OCI-LY1 (cell line): ENCODE data around the gene BEND2.

ENCODE experiments used
- H2AFZ ChIP-seq: fragments of 200-600 bp; sonication (generic), shearing (Covaris generic); 2 replicates; pipeline ENCODE4 v1.6.0; 2014; ENCODE audit warnings: antibody characterized with exemption, mild to moderate bottlenecking, low read length
- H3F3A ChIP-seq: fragments of 200-600 bp; sonication (generic), shearing (Covaris generic); 2 replicates; pipeline ENCODE4 v1.6.0; 2014; ENCODE audit warnings: mild to moderate bottlenecking, antibody characterized with exemption, low read length, moderate library complexity; ENCODE audit not compliant: insufficient read depth
- H3K27ac ChIP-seq: fragments of 200-600 bp; sonication (generic); 2 replicates; pipeline ENCODE4 v1.5.1; 2014; ENCODE audit warnings: low read length, mixed run types, mild to moderate bottlenecking, low read depth; ENCODE audit not compliant: poor library complexity, severe bottlenecking
- H3K27me3 ChIP-seq: fragments of 200-600 bp; sonication (generic); 2 replicates; pipeline ENCODE4 v1.6.0; 2014; ENCODE audit warnings: antibody characterized with exemption, mild to moderate bottlenecking, low read length, moderate library complexity; ENCODE audit not compliant: insufficient read depth
- H3K36me3 ChIP-seq: fragments of 200-600 bp; sonication (generic); 2 replicates; pipeline ENCODE4 v1.6.1; 2014; ENCODE audit warnings: mild to moderate bottlenecking, antibody characterized with exemption, low read length, moderate library complexity, mixed read lengths; ENCODE audit not compliant: insufficient read depth
- H3K4me1 ChIP-seq: fragments of 200-600 bp; sonication (generic); 2 replicates; pipeline ENCODE4 v1.5.1; 2014; ENCODE audit warnings: mild to moderate bottlenecking, low read length, moderate library complexity; ENCODE audit not compliant: insufficient read depth, severe bottlenecking
- H3K4me2 ChIP-seq: fragments of 200-600 bp; sonication (generic), shearing (Covaris generic); 2 replicates; pipeline ENCODE4 v1.6.1; 2014; ENCODE audit warnings: low read length
- H3K4me3 ChIP-seq: fragments of 200-600 bp; sonication (generic); 2 replicates; pipeline ENCODE4 v1.5.1; 2014; ENCODE audit warnings: low read length, low read depth, mild to moderate bottlenecking, mixed read lengths; ENCODE audit not compliant: poor library complexity, severe bottlenecking
- H3K79me2 ChIP-seq: fragments of 200-600 bp; shearing (Covaris generic); 2 replicates; pipeline ENCODE4 v1.6.1; 2016; ENCODE audit warnings: mixed run types, low read length, mixed read lengths; ENCODE audit not compliant: insufficient read depth
- H3K9ac ChIP-seq: fragments of 200-600 bp; sonication (generic), shearing (Covaris generic); 2 replicates; pipeline ENCODE4 v1.6.1; 2014; ENCODE audit warnings: mild to moderate bottlenecking, low read length, mixed read lengths
- H3K9me2 ChIP-seq: fragments of 200-600 bp; sonication (generic), shearing (Covaris generic); 2 replicates; pipeline ENCODE4 v1.6.1; 2014; ENCODE audit warnings: low read depth, mild to moderate bottlenecking, low read length, mixed read lengths
- H3K9me3 ChIP-seq: fragments of 200-600 bp; shearing (Covaris generic); 2 replicates; pipeline ENCODE4 v1.6.1; 2014; ENCODE audit warnings: low read length, mixed read lengths
- H4K20me1 ChIP-seq: fragments of 200-600 bp; sonication (generic), shearing (Covaris generic); 2 replicates; pipeline ENCODE4 v1.6.0; 2016; ENCODE audit warnings: mild to moderate bottlenecking, low read length; ENCODE audit not compliant: insufficient read depth
- CTCF ChIP-seq: fragments of 200-600 bp; sonication (generic), shearing (Covaris generic); IDR thresholded peaks from 2 replicates; pipeline ENCODE4 v1.5.1; 2017; ENCODE audit warnings: mild to moderate bottlenecking, antibody characterized with exemption, low read length, moderate library complexity, mixed read lengths
- EZH2 ChIP-seq: fragments of 200-600 bp; sonication (generic), shearing (Covaris generic); IDR thresholded peaks from 2 replicates; pipeline ENCODE4 v1.8.0; 2017; ENCODE audit warnings: borderline replicate concordance, mixed run types, mild to moderate bottlenecking, antibody characterized with exemption, low read length, moderate library complexity, mixed read lengths

Gene BEND2

DNA sequence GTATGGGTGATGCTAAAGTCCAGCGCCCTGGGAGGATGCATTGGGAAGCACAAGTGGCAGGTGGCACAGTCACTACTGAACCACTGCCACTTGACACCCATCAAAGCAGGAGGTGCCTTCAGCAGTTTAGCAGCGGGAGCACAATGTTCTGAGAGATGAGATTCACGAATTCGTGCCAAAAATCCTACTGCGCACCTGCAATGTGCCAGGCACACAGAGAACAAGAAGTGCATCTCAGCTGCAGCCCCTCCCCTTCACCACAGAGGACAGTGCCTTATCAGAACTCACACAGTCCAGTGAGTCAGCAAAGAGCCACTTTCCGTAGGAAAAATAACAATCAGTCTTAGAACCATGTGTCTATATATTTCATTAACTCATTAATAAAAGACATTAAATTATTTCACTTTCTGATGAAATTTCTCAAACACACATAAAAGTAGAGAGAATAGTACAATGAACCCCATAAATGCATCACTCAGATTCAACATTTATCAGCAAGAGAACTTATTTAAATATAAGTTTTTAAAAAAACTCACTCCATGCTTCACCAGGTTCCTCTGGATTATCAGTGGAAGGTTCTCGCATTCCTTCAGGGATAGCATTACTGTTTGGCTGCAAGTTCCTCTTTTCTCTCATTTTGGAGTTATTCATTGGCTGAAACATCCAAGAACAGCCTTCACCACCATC lies 47.0 kb downstream of the BEND2 start:
- Histone ChIP-seq H3K79me2 (no peaks in the 10 kb centered on the region), H3K9me3 (no peaks in the 10 kb centered on the region), H4K20me1 (no peaks in the 10 kb centered on the region), H3F3A (no peaks in the 10 kb centered on the region), H3K27ac (no peak overlapping the region), H2AFZ (no peak overlapping the region), H3K9ac (no peak overlapping the region), H3K4me1 (no peaks in the 10 kb centered on the region), H3K36me3 (no peaks in the 10 kb centered on the region), H3K4me3 (no peak overlapping the region), H3K4me2 (no peak overlapping the region), H3K27me3 (no peaks in the 10 kb centered on the region), H3K9me2 (no peaks in the 10 kb centered on the region)
- no peak for TF ChIP-seq EZH2
- no peak for TF ChIP-seq CTCF

GRCh38 chrX:18172970-18173369 lies 47.7 kb downstream of the BEND2 start:
- H2AFZ ChIP-seq, result no peak overlapping the region
- TF ChIP-seq CTCF (no peak), EZH2 (no peak)
- H3K9me2 ChIP-seq, result no peaks in the 10 kb centered on the region
- H3K9ac ChIP-seq, result no peak overlapping the region
- no peak overlapping the region for H3K27ac ChIP-seq
- no peaks in the 10 kb centered on the region for H4K20me1 ChIP-seq
- no peaks in the 10 kb centered on the region for H3F3A ChIP-seq
- H3K4me2 ChIP-seq, result no peak overlapping the region
- no peaks in the 10 kb centered on the region for H3K36me3 ChIP-seq
- no peaks in the 10 kb centered on the region for H3K9me3 ChIP-seq
- no peak overlapping the region for H3K4me3 ChIP-seq
- H3K79me2 ChIP-seq, result no peaks in the 10 kb centered on the region
- H3K27me3 ChIP-seq, result no peaks in the 10 kb centered on the region
- H3K4me1 ChIP-seq, result no peaks in the 10 kb centered on the region

DNA sequence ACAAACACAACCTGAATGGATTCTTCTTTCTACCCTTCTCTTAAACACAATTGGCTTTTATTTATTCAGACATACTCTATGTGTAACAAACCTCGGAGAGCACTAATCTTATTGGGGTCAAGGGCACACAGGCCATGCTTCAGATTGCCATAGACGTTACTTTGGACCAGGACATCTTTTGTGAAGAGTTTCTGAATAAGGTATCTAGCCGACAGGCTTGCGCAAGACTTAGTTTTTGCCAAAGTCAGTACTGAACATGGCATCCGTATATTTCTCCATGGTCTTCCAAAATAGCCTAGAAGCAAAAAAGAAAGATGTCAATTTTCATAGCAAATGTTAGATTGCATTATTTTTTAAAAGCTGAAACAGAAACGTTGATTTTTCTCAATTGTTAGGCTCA lies 49.8 kb downstream of the BEND2 start:
- Histone ChIP-seq H3K4me2 (no peak overlapping the region), H3K4me3 (no peak overlapping the region), H4K20me1 (no peaks in the 10 kb centered on the region), H3K27me3 (no peaks in the 10 kb centered on the region), H3K36me3 (no peaks in the 10 kb centered on the region), H3K9me3 (no peaks in the 10 kb centered on the region), H3K27ac (no peak overlapping the region), H2AFZ (no peak overlapping the region), H3K9me2 (no peaks in the 10 kb centered on the region), H3F3A (no peaks in the 10 kb centered on the region), H3K4me1 (no peaks in the 10 kb centered on the region), H3K79me2 (no peaks in the 10 kb centered on the region), H3K9ac (no peak overlapping the region)
- no peak for TF ChIP-seq EZH2
- no peak for TF ChIP-seq CTCF
